ENCODE results near the gene TTC5. TPM values are rescaled to one million over a fixed set of nuclear protein-coding genes. Genes with fewer than 3 reads are reported as not detected.
"Not testable (repeated sequence)": the region's sequence is repeated elsewhere in the genome, so short reads cannot be mapped to it uniquely, and the experiment has no call there.

Gene TTC5
- total RNA-seq, 1 donor from 2014 or later: 11.8 TPM

DNA sequence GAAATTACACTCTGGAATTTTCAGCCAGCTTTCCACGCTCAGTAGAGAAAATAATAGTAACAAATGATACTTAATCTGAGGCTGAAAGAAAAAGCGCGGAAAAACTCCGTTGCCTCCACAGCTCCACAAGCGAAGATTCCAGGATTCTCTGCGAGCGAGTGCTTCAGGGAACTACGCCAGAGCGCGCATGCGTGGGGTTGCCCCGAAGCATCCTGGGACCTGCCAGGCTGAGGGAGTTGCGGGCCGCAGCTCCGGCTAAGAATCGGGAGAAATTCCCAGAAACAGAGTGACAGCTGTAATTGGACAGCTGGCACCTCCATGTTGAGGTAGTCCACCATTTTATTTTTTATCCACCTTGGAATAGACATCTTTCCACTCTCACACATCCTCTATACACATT, 12.0 kb upstream of the TTC5 start:
- no peak for DNase-seq
- intact Hi-C loops (cut with micrococcal nuclease): no loop called here
- ATAC-seq: no peak

DNA sequence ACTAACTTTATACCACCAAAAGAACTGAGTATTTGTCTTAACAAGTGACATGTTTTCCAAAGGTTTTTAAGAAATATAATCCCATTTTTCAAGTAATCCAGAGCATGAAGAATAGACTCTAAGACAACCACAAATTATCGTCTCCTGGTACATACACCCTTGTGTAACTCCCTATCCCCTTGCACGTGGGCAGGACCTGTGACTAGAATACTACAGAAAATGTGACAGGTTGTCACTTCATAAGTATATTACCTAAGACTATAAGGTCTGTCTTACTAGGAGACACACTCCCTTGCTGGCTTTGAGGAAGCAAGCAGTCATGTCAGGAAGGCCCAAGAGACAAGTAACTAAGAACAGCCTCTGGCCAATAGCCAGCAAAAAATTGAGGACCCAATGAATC, 8.3 kb upstream of the TTC5 start:
- ATAC-seq (no peak), DNase-seq (no peak)
- intact Hi-C loops (cut with micrococcal nuclease): no loop called here

GRCh38 chr14:20306079-20306423, 300 bp upstream of the TTC5 start:
- DNase-seq (no peak), ATAC-seq (no peak)
- intact Hi-C loops (cut with micrococcal nuclease): no loop called here

- ATAC-seq: no peak
- intact Hi-C loops (cut with micrococcal nuclease): no loop called here
- no peak for DNase-seq
These were observed 3.6 kb downstream of the TTC5 start for GRCh38 chr14:20302042-20302755.

DNA sequence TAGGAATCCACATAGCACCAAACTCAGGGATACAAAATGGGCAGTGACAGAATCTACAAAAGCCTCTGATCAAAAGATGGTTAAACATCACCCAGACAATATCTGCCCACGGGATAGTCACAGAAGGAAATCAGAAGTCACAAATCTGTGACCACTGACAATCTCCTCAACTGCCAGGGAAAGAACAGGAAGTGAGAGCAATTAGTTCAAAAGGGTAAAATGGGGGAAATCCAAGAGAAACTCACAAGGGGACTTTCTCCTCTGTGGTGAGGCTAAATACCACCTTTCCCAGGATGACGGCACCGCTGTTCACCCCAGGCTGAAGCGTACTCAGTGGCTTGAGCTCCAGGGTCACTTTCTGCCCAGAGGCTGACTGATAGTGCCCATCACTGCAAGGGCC, 10.7 kb downstream of the TTC5 start:
- ATAC-seq (no peak), DNase-seq (no peak)
- intact Hi-C loops (cut with micrococcal nuclease): no loop called here

DNA sequence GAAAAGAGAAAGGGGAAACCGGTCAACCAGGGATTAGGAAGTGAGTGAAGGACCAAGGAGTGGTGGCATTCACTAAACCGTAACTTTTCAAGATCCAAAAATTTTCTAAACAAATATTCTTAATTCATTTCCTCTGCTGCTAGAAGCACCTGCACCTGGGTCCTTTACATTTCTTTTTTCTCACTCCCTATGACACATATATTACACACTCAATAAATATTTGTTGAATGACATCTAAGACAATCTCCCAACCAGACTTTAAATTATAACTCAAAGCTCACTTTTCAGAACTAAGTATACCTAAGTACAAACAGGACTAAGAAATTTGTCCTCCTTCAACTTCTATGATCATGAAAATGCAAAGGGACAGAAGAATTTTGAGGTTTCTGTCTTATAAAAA, 11.1 kb downstream of the TTC5 start:
- ATAC-seq (no peak), DNase-seq (no peak)
- intact Hi-C loops (cut with micrococcal nuclease): no loop called here

DNA sequence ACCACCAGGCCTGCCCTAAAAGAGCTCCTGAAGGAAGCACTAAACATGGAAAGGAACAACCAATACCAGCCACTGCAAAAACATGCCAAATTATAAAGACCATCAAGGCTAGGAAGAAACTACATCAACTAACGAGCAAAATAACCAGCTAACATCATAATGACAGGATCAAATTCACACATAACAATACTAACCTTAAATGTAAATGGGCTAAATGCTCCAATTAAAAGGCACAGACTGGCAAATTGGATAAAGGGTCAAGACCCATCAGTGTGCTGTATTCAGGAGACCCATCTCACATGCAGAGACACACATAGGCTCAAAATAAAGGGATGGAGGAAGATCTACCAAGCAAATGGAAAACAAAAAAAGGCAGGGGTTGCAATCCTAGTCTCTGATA, 23.8 kb downstream of the TTC5 start:
- intact Hi-C loops (cut with micrococcal nuclease); DNase-seq; ATAC-seq: not testable (repeated sequence)

DNA sequence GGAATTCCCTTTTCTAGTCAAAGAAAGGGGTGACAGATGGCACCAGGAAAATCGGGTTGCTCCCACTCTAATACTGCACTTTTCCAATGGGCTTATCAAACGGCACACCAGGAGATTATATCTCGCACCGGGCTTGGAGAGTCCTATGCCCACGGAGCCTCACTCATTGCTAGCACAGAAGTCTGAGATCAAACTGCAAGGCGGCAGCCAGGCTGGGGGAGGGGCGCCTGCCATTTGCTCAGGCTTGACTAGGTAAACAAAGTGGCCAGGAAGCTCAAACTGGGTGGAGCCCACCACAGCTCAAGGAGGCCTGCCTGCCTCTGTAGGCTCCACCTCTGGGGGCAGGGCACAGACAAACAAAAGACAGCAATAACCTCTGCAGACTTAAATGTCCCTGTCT, 25.5 kb downstream of the TTC5 start:
- DNase-seq; intact Hi-C loops (cut with micrococcal nuclease); ATAC-seq: not testable (repeated sequence)

GRCh38 chr14:20278414-20278813, 27.3 kb downstream of the TTC5 start:
- DNase-seq: peak; percentile 63
- intact Hi-C loops (cut with micrococcal nuclease): no loop called here
- ATAC-seq: no peak

GRCh38 chr14:20277409-20277808, 28.3 kb downstream of the TTC5 start:
- no peak for DNase-seq

DNA sequence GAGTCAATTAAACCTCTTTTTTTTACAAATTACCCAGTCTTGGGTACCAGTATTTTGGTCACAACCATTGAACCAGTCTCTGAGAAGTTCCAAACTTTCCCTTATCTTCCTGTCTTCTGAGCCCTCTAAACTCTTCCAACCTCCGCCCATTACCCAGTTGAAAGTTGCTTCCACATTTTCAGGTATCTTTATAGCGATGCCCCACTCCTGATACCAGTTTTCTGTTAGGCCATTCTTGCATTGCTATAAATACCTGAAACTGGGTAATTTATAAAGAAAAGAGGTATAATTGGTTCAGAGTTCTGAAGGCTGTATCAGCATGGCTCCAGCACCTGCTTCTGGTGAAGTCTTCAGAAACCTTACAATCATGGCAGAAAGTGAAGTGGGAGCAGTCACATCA, 31.7 kb downstream of the TTC5 start:
- ATAC-seq: no peak
- intact Hi-C loops (cut with micrococcal nuclease): no loop called here
- DNase-seq: no peak

More at GRCh38 chr14:20277409-20277808, 28.3 kb downstream of the TTC5 start:
- ATAC-seq: no peak
- intact Hi-C loops (cut with micrococcal nuclease): no loop called here

DNA sequence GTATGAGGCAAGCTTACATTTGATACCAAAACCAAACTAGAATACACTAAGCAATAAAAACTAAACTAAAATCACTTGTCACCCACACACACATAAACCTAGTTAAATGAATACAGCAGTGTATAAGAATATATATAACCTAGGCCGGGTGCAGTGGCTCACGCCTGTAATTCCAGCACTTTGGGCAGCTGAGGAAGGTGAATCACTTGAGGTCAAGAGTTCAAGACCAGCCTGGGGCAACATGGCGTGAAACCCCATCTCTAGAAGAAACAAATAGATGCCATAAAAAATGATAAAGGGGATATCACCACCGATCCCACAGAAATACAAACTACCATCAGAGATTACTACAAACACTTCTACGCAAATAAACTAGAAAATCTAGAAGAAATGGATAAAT, 41.4 kb downstream of the TTC5 start:
- ATAC-seq, DNase-seq: not testable (repeated sequence)

DNA sequence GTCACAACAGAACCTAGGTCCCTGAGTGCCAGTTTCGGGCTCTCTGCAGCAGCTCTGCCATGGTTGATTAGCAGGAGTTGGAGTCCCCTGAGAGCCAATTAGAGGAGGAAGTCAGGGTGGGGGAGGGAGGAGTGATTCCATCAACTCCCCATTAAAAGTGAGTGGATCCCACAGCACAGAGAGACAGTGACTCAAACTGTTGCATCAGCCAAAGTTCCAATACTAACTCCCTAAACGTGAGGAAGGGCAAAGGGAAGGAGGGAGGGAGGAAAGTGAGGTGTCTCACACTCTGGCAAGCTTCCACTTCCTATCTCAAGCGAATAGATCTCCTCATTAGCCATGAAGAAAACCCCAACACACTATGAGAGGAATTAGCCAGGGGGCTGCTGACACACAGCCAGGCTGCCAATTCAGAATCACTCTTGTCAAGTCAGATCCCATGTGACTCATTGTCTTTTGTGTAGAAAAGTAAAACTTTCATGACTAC, 43.1 kb downstream of the TTC5 start:
- intact Hi-C loops (cut with micrococcal nuclease): no loop called here
- ATAC-seq: no peak
- DNase-seq: no peak

More for the DNA sequence above, 41.4 kb downstream of the TTC5 start:
- intact Hi-C loops (cut with micrococcal nuclease): not testable (repeated sequence)

- DNase-seq (no peak), ATAC-seq (no peak)
- intact Hi-C loops (cut with micrococcal nuclease): no loop called here
These were observed 58.0 kb downstream of the TTC5 start for GRCh38 chr14:20247646-20248246.

Other genes starting within 250 kb of the TTC5 start
- gene OR4L1, start 245.9 kb downstream of the TTC5 start, total RNA-seq: not detected
- gene OR4K17, start 195.2 kb downstream of the TTC5 start, total RNA-seq: not detected
- not detected for gene OR4N5, start 167.1 kb downstream of the TTC5 start, total RNA-seq
- gene OR11G2, start 115.1 kb downstream of the TTC5 start, total RNA-seq: not detected
- gene OR11H6, start 82.2 kb downstream of the TTC5 start, total RNA-seq: not detected
- gene OR11H7, start 77.0 kb downstream of the TTC5 start, total RNA-seq: not detected
- gene OR11H4, start 66.7 kb downstream of the TTC5 start, total RNA-seq: not detected
- gene CCNB1IP1, start 27.3 kb upstream of the TTC5 start, total RNA-seq: 43.9 TPM
- 17.5 TPM for gene PARP2, start 37.7 kb upstream of the TTC5 start, total RNA-seq
- 10.5 TPM for gene TEP1, start 107.5 kb upstream of the TTC5 start, total RNA-seq
- 0.77 TPM for gene KLHL33, start 130.2 kb upstream of the TTC5 start, total RNA-seq
- 15.3 TPM for gene OSGEP, start 148.9 kb upstream of the TTC5 start, total RNA-seq
- 68.2 TPM for gene APEX1, start 149.3 kb upstream of the TTC5 start, total RNA-seq
- gene PIP4P1, start 155.5 kb upstream of the TTC5 start, total RNA-seq: 17.7 TPM
- 6.5 TPM for gene PNP, start 163.5 kb upstream of the TTC5 start, total RNA-seq
- gene RNASE10, start 199.6 kb upstream of the TTC5 start, total RNA-seq: 0.22 TPM

Measured in left ventricle myocardium superior (tissue), 1 donor.